Common myeloid progenitor, CD34-positive (primary cell): ENCODE data around the gene MED25.
A peak's percentile ranks its signal among the peaks of the same experiment; 100 is the strongest.

Experiments used
- CTCF ChIA-PET: fragments of 350-600 bp; sonication (Branson Sonifier 250); formaldehyde crosslinking; loops from one replicate; lab custom pipeline; 2021; ENCODE audit warnings: antibody characterized with exemption; lab: Charles Lee
- POLR2A ChIA-PET: fragments of 350-600 bp; sonication (Branson Sonifier 250); formaldehyde crosslinking; loops from one replicate; lab custom pipeline; 2021; ENCODE audit warnings: antibody characterized with exemption; lab: Charles Lee
- DNase-seq, 3 donors: peaks; one replicate each; pipeline versions ENCODE4 v3.0.0 to v3.0.0-alpha.2; 2013
- H3K27ac ChIP-seq, 2 experiments: 1 replicate in 1 of 2; 2 replicates in 1 of 2; pipeline ENCODE4 v1.7.0; 2013; ENCODE audit warnings: inconsistent platforms in 2 of 2, low read length in 2 of 2, mild to moderate bottlenecking in 2 of 2, low read depth in 1 of 2, moderate library complexity in 1 of 2; ENCODE audit not compliant: severe bottlenecking in 2 of 2, insufficient read depth in 1 of 2, poor library complexity in 1 of 2
- H3K27me3 ChIP-seq, 5 experiments: replicated peaks in 2 of 5; 1 replicate in 3 of 5; 2 replicates in 2 of 5; pipeline versions ENCODE4 v1.6.1 to v1.7.0; 2013; ENCODE audit warnings: low read length in 4 of 5, mild to moderate bottlenecking in 2 of 5, moderate library complexity in 2 of 5, inconsistent platforms in 1 of 5; ENCODE audit not compliant: insufficient read depth in 5 of 5, control insufficient read depth in 4 of 5
- H3K36me3 ChIP-seq, 4 experiments: 1 replicate in 2 of 4; 2 replicates in 2 of 4; pipeline versions ENCODE4 v1.6.1 to v1.7.0; 2013; ENCODE audit warnings: low read length in 3 of 4, control low read depth in 1 of 4, mild to moderate bottlenecking in 1 of 4; ENCODE audit not compliant: control insufficient read depth in 4 of 4, insufficient read depth in 4 of 4
- H3K4me1 ChIP-seq, 4 experiments: 1 replicate in 3 of 4; 2 replicates in 1 of 4; pipeline versions ENCODE4 v1.6.1 to v1.7.1; 2013; ENCODE audit warnings: low read length in 3 of 4, mild to moderate bottlenecking in 3 of 4, control low read depth in 1 of 4, inconsistent platforms in 1 of 4, moderate library complexity in 1 of 4; ENCODE audit not compliant: control insufficient read depth in 4 of 4, insufficient read depth in 4 of 4; ENCODE audit errors: control extremely low read depth in 1 of 4
- H3K4me3 ChIP-seq, 7 experiments: 1 replicate in 4 of 7; 2 replicates in 3 of 7; pipeline versions ENCODE4 v1.5.1 to v1.7.0; 2013; ENCODE audit warnings: mild to moderate bottlenecking in 7 of 7, low read length in 6 of 7, moderate library complexity in 6 of 7, inconsistent platforms in 2 of 7, low read depth in 2 of 7, control low read depth in 1 of 7; ENCODE audit not compliant: insufficient read depth in 4 of 7, control insufficient read depth in 1 of 7; ENCODE audit errors: extremely low read depth in 1 of 7
- H3K9me3 ChIP-seq, 5 experiments: 1 replicate in 4 of 5; 2 replicates in 1 of 5; pipeline versions ENCODE4 v1.6.1 to v1.7.1; 2013; ENCODE audit warnings: low read length in 4 of 5, mild to moderate bottlenecking in 2 of 5, inconsistent platforms in 1 of 5, low read depth in 1 of 5, moderate library complexity in 1 of 5; ENCODE audit not compliant: control insufficient read depth in 4 of 5, insufficient read depth in 2 of 5; ENCODE audit errors: control extremely low read depth in 1 of 5
- WGBS: methylation state at CpG from one replicate; pipeline ENCODE4 v1.1.5; 2013; ENCODE audit not compliant: insufficient coverage; 5-methylcytosine and 5-hydroxymethylcytosine counted together

Gene MED25

GRCh38 chr19:49775742-49776370, 42.2 kb upstream of the MED25 start:
- Histone ChIP-seq H3K27ac (no peak overlapping the region), H3K36me3 (peaks cover 0 to 30% (median 7%) of the 10 kb centered on the region in 4 experiments), H3K4me3 (no peak overlapping the region), H3K9me3 (no peaks in the 10 kb centered on the region), H3K27me3 (no peaks in the 10 kb centered on the region), H3K4me1 (peaks cover 0 to 2% (median under 1%) of the 10 kb centered on the region in 4 experiments)
- CTCF ChIA-PET, result no interaction called here
- POLR2A ChIA-PET, result no interaction called here
- DNase-seq, result peak in 1 of 3 donors; percentile 30
- WGBS, result 95% methylated on average over 19 of the region's 20 CpGs

- H3K4me3 ChIP-seq, result no peak overlapping the region
- no peaks in the 10 kb centered on the region for H3K9me3 ChIP-seq
- WGBS, result 98% methylated on average over 6 of the region's 6 CpGs
- H3K27me3 ChIP-seq, result no peaks in the 10 kb centered on the region
- DNase-seq, result no peak
- H3K36me3 ChIP-seq, result peaks cover 0 to 30% (median 7%) of the 10 kb centered on the region in 4 experiments
- H3K27ac ChIP-seq, result no peak overlapping the region
- ChIA-PET CTCF (no interaction called here), POLR2A (no interaction called here)
- peaks cover 0 to 7% (median 1%) of the 10 kb centered on the region in 4 experiments for H3K4me1 ChIP-seq
These were observed 41.7 kb upstream of the MED25 start for GRCh38 chr19:49776371-49776764.

GRCh38 chr19:49779731-49780555, 38.1 kb upstream of the MED25 start:
- 94% methylated on average over 10 of the region's 11 CpGs for WGBS

GRCh38 chr19:49780861-49781260, 37.2 kb upstream of the MED25 start:
- POLR2A ChIA-PET, result no interaction called here
- 94% methylated on average over 8 of the region's 8 CpGs for WGBS
- CTCF ChIA-PET, result no interaction called here
- H3K4me1 ChIP-seq, result peaks cover 0 to 12% (median 1%) of the 10 kb centered on the region in 4 experiments
- H3K9me3 ChIP-seq, result peaks cover 0 to 5% (median 0%) of the 10 kb centered on the region in 5 experiments
- H3K27me3 ChIP-seq, result no peaks in the 10 kb centered on the region
- peaks cover 10 to 37% (median 23%) of the 10 kb centered on the region in 4 experiments for H3K36me3 ChIP-seq
- no peak for DNase-seq
- no peak overlapping the region for H3K4me3 ChIP-seq
- H3K27ac ChIP-seq, result peak overlapping the region; percentile 9 to 25

More at GRCh38 chr19:49779731-49780555, 38.1 kb upstream of the MED25 start:
- Histone ChIP-seq H3K4me3 (no peak overlapping the region), H3K4me1 (peaks cover 0 to 12% (median 1%) of the 10 kb centered on the region in 4 experiments), H3K27me3 (no peaks in the 10 kb centered on the region), H3K9me3 (peaks cover 0 to 5% (median 0%) of the 10 kb centered on the region in 5 experiments), H3K36me3 (peaks cover 10 to 33% (median 20%) of the 10 kb centered on the region in 4 experiments), H3K27ac (no peak overlapping the region)
- no peak for DNase-seq
- POLR2A ChIA-PET, result no interaction called here
- CTCF ChIA-PET, result no interaction called here

GRCh38 chr19:49781394-49781793, 36.7 kb upstream of the MED25 start:
- ChIA-PET CTCF (no interaction called here), POLR2A (interaction anchor here (0.5 kb wide), 1 partner anchor 141 kb away, joined by 3 read pairs; no protein-coding TSS in a partner anchor)
- Histone ChIP-seq H3K27ac (peak overlapping the region; percentile 9 to 25), H3K4me3 (no peak overlapping the region), H3K36me3 (peaks cover 10 to 34% (median 24%) of the 10 kb centered on the region in 4 experiments), H3K4me1 (peaks cover 0 to 12% (median 1%) of the 10 kb centered on the region in 4 experiments), H3K9me3 (peaks cover 0 to 5% (median 0%) of the 10 kb centered on the region in 5 experiments), H3K27me3 (no peaks in the 10 kb centered on the region)
- DNase-seq, result no peak
- WGBS, result 95% methylated on average over 2 of the region's 7 CpGs

- no peak overlapping the region for H3K27ac ChIP-seq
- 98% methylated on average over 18 of the region's 18 CpGs for WGBS
- peaks cover 0 to 5% (median 0%) of the 10 kb centered on the region in 5 experiments for H3K9me3 ChIP-seq
- peaks cover 10 to 38% (median 28%) of the 10 kb centered on the region in 4 experiments for H3K36me3 ChIP-seq
- H3K4me3 ChIP-seq, result no peak overlapping the region
- ChIA-PET CTCF (no interaction called here), POLR2A (no interaction called here)
- no peaks in the 10 kb centered on the region for H3K27me3 ChIP-seq
- DNase-seq, result no peak
- H3K4me1 ChIP-seq, result peaks cover 0 to 12% (median 1%) of the 10 kb centered on the region in 4 experiments
These were observed 35.6 kb upstream of the MED25 start for GRCh38 chr19:49782515-49782914.
